GM21367 (cell line): ENCODE results near the gene FBLN2.

Source experiments
- ATAC-seq: cut with Tn5 transposase; IDR thresholded peaks from one replicate; pipeline ENCODE4 v1.9.1; 2021; ENCODE audit not compliant: unreplicated experiment

Gene FBLN2

GRCh38 chr3:13618836-13619235 is 69.9 kb downstream of the FBLN2 start:
- no peak for ATAC-seq

GRCh38 chr3:13619661-13620230 is 70.8 kb downstream of the FBLN2 start:
- ATAC-seq: no peak

GRCh38 chr3:13620281-13620680 is 71.4 kb downstream of the FBLN2 start:
- no peak for ATAC-seq

GRCh38 chr3:13620776-13621365 is 71.9 kb downstream of the FBLN2 start:
- ATAC-seq: no peak

- no peak for ATAC-seq
Measured at GRCh38 chr3:13621381-13622221, 72.7 kb downstream of the FBLN2 start.

GRCh38 chr3:13622356-13622755 is 73.4 kb downstream of the FBLN2 start:
- no peak for ATAC-seq

GRCh38 chr3:13623101-13623654 is 74.3 kb downstream of the FBLN2 start:
- no peak for ATAC-seq

GRCh38 chr3:13624021-13624420 is 75.1 kb downstream of the FBLN2 start:
- no peak for ATAC-seq

- no peak for ATAC-seq
Measured at GRCh38 chr3:13624671-13625125, 75.8 kb downstream of the FBLN2 start.

- ATAC-seq: no peak
Measured at GRCh38 chr3:13626396-13626795, 77.5 kb downstream of the FBLN2 start.

- ATAC-seq: no peak
Measured at GRCh38 chr3:13626915-13627460, 78.1 kb downstream of the FBLN2 start.

GRCh38 chr3:13627681-13628080 is 78.8 kb downstream of the FBLN2 start:
- no peak for ATAC-seq

- no peak for ATAC-seq
Measured at GRCh38 chr3:13628432-13628831, 79.5 kb downstream of the FBLN2 start.

- no peak for ATAC-seq
Measured at GRCh38 chr3:13628841-13629551, 80.1 kb downstream of the FBLN2 start.

GRCh38 chr3:13629644-13630043 is 80.7 kb downstream of the FBLN2 start:
- ATAC-seq: no peak

GRCh38 chr3:13631256-13631655 is 82.3 kb downstream of the FBLN2 start:
- ATAC-seq: no peak

- no peak for ATAC-seq
Measured at GRCh38 chr3:13633176-13633575, 84.3 kb downstream of the FBLN2 start.

- no peak for ATAC-seq
Measured at GRCh38 chr3:13634151-13634550, 85.2 kb downstream of the FBLN2 start.

GRCh38 chr3:13634615-13635014 is 85.7 kb downstream of the FBLN2 start:
- no peak for ATAC-seq

- no peak for ATAC-seq
Measured at GRCh38 chr3:13636186-13636585, 87.3 kb downstream of the FBLN2 start.

GRCh38 chr3:13636874-13637273 is 87.9 kb downstream of the FBLN2 start:
- ATAC-seq: no peak
